DMS114 treated with DMSO at 0.1 percent for 48 hours (cell line): ENCODE results near the gene EVX1.

Experiments used
- DNase-seq: peaks from one replicate; lab custom pipeline; 2025; ENCODE audit not compliant: unreplicated experiment; lab: John Stamatoyannopoulos, UW

Gene EVX1

GRCh38 chr7:27248427-27248806 lies 5.8 kb downstream of the EVX1 start:
- no peak for DNase-seq

GRCh38 chr7:27248911-27249723 lies 6.5 kb downstream of the EVX1 start:
- no peak for DNase-seq

- DNase-seq: no peak
These were observed 7.3 kb downstream of the EVX1 start for GRCh38 chr7:27249724-27250556.

GRCh38 chr7:27250557-27251070 lies 8.0 kb downstream of the EVX1 start:
- no peak for DNase-seq

GRCh38 chr7:27251136-27251651 lies 8.6 kb downstream of the EVX1 start:
- no peak for DNase-seq

GRCh38 chr7:27251652-27252590 lies 9.3 kb downstream of the EVX1 start:
- DNase-seq: no peak

- DNase-seq: no peak
These were observed 12.0 kb downstream of the EVX1 start for GRCh38 chr7:27254625-27255024.

- no peak for DNase-seq
These were observed 17.6 kb downstream of the EVX1 start for GRCh38 chr7:27260211-27260610.

GRCh38 chr7:27262121-27262520 lies 19.5 kb downstream of the EVX1 start:
- DNase-seq: no peak

GRCh38 chr7:27263781-27264180 lies 21.2 kb downstream of the EVX1 start:
- DNase-seq: no peak

- no peak for DNase-seq
These were observed 26.9 kb downstream of the EVX1 start for GRCh38 chr7:27269455-27269854.

- DNase-seq: no peak
These were observed 28.8 kb downstream of the EVX1 start for GRCh38 chr7:27271384-27271783.

GRCh38 chr7:27277628-27278027 lies 35.0 kb downstream of the EVX1 start:
- no peak for DNase-seq

- DNase-seq: no peak
These were observed 41.0 kb downstream of the EVX1 start for GRCh38 chr7:27283558-27283957.

GRCh38 chr7:27295236-27295635 lies 52.6 kb downstream of the EVX1 start:
- no peak for DNase-seq

- DNase-seq: no peak
These were observed 54.8 kb downstream of the EVX1 start for GRCh38 chr7:27297356-27297755.
